ENCODE results near the gene ADAD1. TPM values are rescaled to one million over a fixed set of nuclear protein-coding genes. Genes with fewer than 3 reads are reported as not detected.

Gene ADAD1
- total and polyA plus RNA-seq, 5 donors from 2014 or later: not detected

GRCh38 chr4:122456231-122457116 lies 77.7 kb downstream of the ADAD1 start, which contains the start of gene IL2:
IL2 (minus strand) TSS chr4:122456725; CDS start chr4:122456440, 285 bp downstream.
- H3K27ac ChIP-seq (ENCODE audit: insufficient read depth, low read length, poor library complexity, severe bottlenecking): no peak within 1 kb of the TSS
- H3K4me3 ChIP-seq (ENCODE audit: low read depth, low read length): peak within 1 kb of the TSS; percentile 17
- ATAC-seq (ENCODE audit: low read depth in 2 of 2) (peak; percentile 37 to 53), DNase-seq (peak in 1 of 3 donors; percentile 5)
- H3K4me1 ChIP-seq (ENCODE audit: control insufficient read depth, insufficient read depth, low read length, poor library complexity, severe bottlenecking): peaks cover 18% of the 10 kb centered on the region
- H3K9me3 ChIP-seq (ENCODE audit: control insufficient read depth in 2 of 2, low read length in 2 of 2): no peaks in the 10 kb centered on the region
- Mint-ChIP-seq H3K4me1 (peaks cover 14 to 38% (median 30%) of the 10 kb centered on the region in 4 donors), H3K4me3 (peak within 1 kb of the TSS in 1 of 4 donors; percentile 41), H3K27me3 (peaks cover 4% of the 10 kb centered on the region), H3K9me3 (peaks cover 0 to 4% (median 0%) of the 10 kb centered on the region in 7 donors), H3K27ac (peak within 1 kb of the TSS; percentile 29 to 71 (median 29)), H3K36me3 (no peaks in the 10 kb centered on the region)
- no peaks in the 10 kb centered on the region for H3K36me3 ChIP-seq (ENCODE audit: control insufficient read depth, insufficient read depth, low read length)
- no peaks in the 10 kb centered on the region for H3K27me3 ChIP-seq (ENCODE audit: control insufficient read depth, insufficient read depth, low read length)

- no peaks in the 10 kb centered on the region for H3K36me3 Mint-ChIP-seq
- H3K9me3 ChIP-seq (ENCODE audit: control insufficient read depth in 2 of 2, low read length in 2 of 2): no peaks in the 10 kb centered on the region
- ATAC-seq (ENCODE audit: low read depth in 2 of 2) (peak; percentile 55 to 74), DNase-seq (peak in 1 of 3 donors; percentile 63)
- H3K4me1 ChIP-seq (ENCODE audit: control insufficient read depth, insufficient read depth, low read length, poor library complexity, severe bottlenecking): peaks cover 18% of the 10 kb centered on the region
- H3K27ac Mint-ChIP-seq: peak overlapping the region; percentile 72 to 90 (median 72)
- no peaks in the 10 kb centered on the region for H3K27me3 ChIP-seq (ENCODE audit: control insufficient read depth, insufficient read depth, low read length)
- H3K4me1 Mint-ChIP-seq: peaks cover 14 to 36% (median 28%) of the 10 kb centered on the region in 4 donors
- no peaks in the 10 kb centered on the region for H3K27me3 Mint-ChIP-seq
- peak overlapping the region; percentile 78 to 87 (median 82) for H3K4me3 Mint-ChIP-seq
- H3K36me3 ChIP-seq (ENCODE audit: control insufficient read depth, insufficient read depth, low read length): no peaks in the 10 kb centered on the region
- no peak overlapping the region for H3K27ac ChIP-seq (ENCODE audit: insufficient read depth, low read length, poor library complexity, severe bottlenecking)
- H3K9me3 Mint-ChIP-seq: peaks cover 0 to 5% (median 0%) of the 10 kb centered on the region in 7 donors
- peak overlapping the region; percentile 87 for H3K4me3 ChIP-seq (ENCODE audit: low read depth, low read length)
Measured at GRCh38 chr4:122458625-122459024, 79.8 kb downstream of the ADAD1 start.

GRCh38 chr4:122469457-122469856 lies 90.6 kb downstream of the ADAD1 start:
- H3K27me3 ChIP-seq (ENCODE audit: control insufficient read depth, insufficient read depth, low read length): no peaks in the 10 kb centered on the region
- Mint-ChIP-seq H3K27me3 (no peaks in the 10 kb centered on the region), H3K9me3 (peaks cover 2 to 6% (median 3%) of the 10 kb centered on the region in 7 donors), H3K27ac (no peak overlapping the region), H3K4me3 (no peak overlapping the region), H3K36me3 (no peaks in the 10 kb centered on the region), H3K4me1 (no peaks in the 10 kb centered on the region)
- H3K4me3 ChIP-seq (ENCODE audit: low read depth, low read length): no peak overlapping the region
- H3K36me3 ChIP-seq (ENCODE audit: control insufficient read depth, insufficient read depth, low read length): no peaks in the 10 kb centered on the region
- H3K4me1 ChIP-seq (ENCODE audit: control insufficient read depth, insufficient read depth, low read length, poor library complexity, severe bottlenecking): no peaks in the 10 kb centered on the region
- no peak for ATAC-seq (ENCODE audit: low read depth in 2 of 2)
- H3K9me3 ChIP-seq (ENCODE audit: control insufficient read depth in 2 of 2, low read length in 2 of 2): no peaks in the 10 kb centered on the region
- no peak for DNase-seq
- H3K27ac ChIP-seq (ENCODE audit: insufficient read depth, low read length, poor library complexity, severe bottlenecking): no peak overlapping the region

- Histone ChIP-seq H3K27me3 (ENCODE audit: control insufficient read depth, insufficient read depth, low read length) (peaks cover 2% of the 10 kb centered on the region), H3K4me1 (ENCODE audit: control insufficient read depth, insufficient read depth, low read length, poor library complexity, severe bottlenecking) (no peaks in the 10 kb centered on the region), H3K9me3 (ENCODE audit: control insufficient read depth in 2 of 2, low read length in 2 of 2) (no peaks in the 10 kb centered on the region), H3K36me3 (ENCODE audit: control insufficient read depth, insufficient read depth, low read length) (no peaks in the 10 kb centered on the region), H3K4me3 (ENCODE audit: low read depth, low read length) (no peak overlapping the region), H3K27ac (ENCODE audit: insufficient read depth, low read length, poor library complexity, severe bottlenecking) (no peak overlapping the region)
- ATAC-seq (ENCODE audit: low read depth in 2 of 2) (no peak), DNase-seq (no peak)
- H3K27ac Mint-ChIP-seq: no peak overlapping the region
- no peak overlapping the region for H3K4me3 Mint-ChIP-seq
- H3K27me3 Mint-ChIP-seq: peaks cover 2% of the 10 kb centered on the region
- H3K9me3 Mint-ChIP-seq: peaks cover 0 to 6% (median 3%) of the 10 kb centered on the region in 7 donors
- H3K36me3 Mint-ChIP-seq: no peaks in the 10 kb centered on the region
- H3K4me1 Mint-ChIP-seq: peaks cover 0 to 3% (median 0%) of the 10 kb centered on the region in 4 donors
Measured at GRCh38 chr4:122475233-122475632, 96.4 kb downstream of the ADAD1 start.

- H3K27me3 Mint-ChIP-seq: peaks cover 5% of the 10 kb centered on the region
- H3K9me3 Mint-ChIP-seq: peaks cover 0 to 6% (median 3%) of the 10 kb centered on the region in 7 donors
- DNase-seq (no peak), ATAC-seq (ENCODE audit: low read depth in 2 of 2) (no peak)
- no peak overlapping the region for H3K27ac Mint-ChIP-seq
- no peaks in the 10 kb centered on the region for H3K36me3 ChIP-seq (ENCODE audit: control insufficient read depth, insufficient read depth, low read length)
- no peaks in the 10 kb centered on the region for H3K36me3 Mint-ChIP-seq
- peaks cover 0 to 3% (median 0%) of the 10 kb centered on the region in 4 donors for H3K4me1 Mint-ChIP-seq
- no peak overlapping the region for H3K4me3 ChIP-seq (ENCODE audit: low read depth, low read length)
- no peak overlapping the region for H3K27ac ChIP-seq (ENCODE audit: insufficient read depth, low read length, poor library complexity, severe bottlenecking)
- peaks cover 2% of the 10 kb centered on the region for H3K27me3 ChIP-seq (ENCODE audit: control insufficient read depth, insufficient read depth, low read length)
- H3K4me3 Mint-ChIP-seq: no peak overlapping the region
- H3K4me1 ChIP-seq (ENCODE audit: control insufficient read depth, insufficient read depth, low read length, poor library complexity, severe bottlenecking): no peaks in the 10 kb centered on the region
- H3K9me3 ChIP-seq (ENCODE audit: control insufficient read depth in 2 of 2, low read length in 2 of 2): no peaks in the 10 kb centered on the region
Measured at GRCh38 chr4:122476126-122476525, 97.3 kb downstream of the ADAD1 start.

- no peak for ATAC-seq (ENCODE audit: low read depth in 2 of 2)
Measured at GRCh38 chr4:122476745-122477144, 97.9 kb downstream of the ADAD1 start.

More at GRCh38 chr4:122476745-122477144, 97.9 kb downstream of the ADAD1 start:
- no peaks in the 10 kb centered on the region for H3K36me3 ChIP-seq (ENCODE audit: control insufficient read depth, insufficient read depth, low read length)
- Mint-ChIP-seq H3K27ac (no peak overlapping the region), H3K27me3 (peaks cover 5% of the 10 kb centered on the region), H3K36me3 (no peaks in the 10 kb centered on the region), H3K4me3 (no peak overlapping the region), H3K9me3 (peaks cover 0 to 6% (median 3%) of the 10 kb centered on the region in 7 donors), H3K4me1 (peaks cover 0 to 3% (median 0%) of the 10 kb centered on the region in 4 donors)
- DNase-seq: no peak
- H3K9me3 ChIP-seq (ENCODE audit: control insufficient read depth in 2 of 2, low read length in 2 of 2): no peaks in the 10 kb centered on the region
- peaks cover 2% of the 10 kb centered on the region for H3K27me3 ChIP-seq (ENCODE audit: control insufficient read depth, insufficient read depth, low read length)
- no peaks in the 10 kb centered on the region for H3K4me1 ChIP-seq (ENCODE audit: control insufficient read depth, insufficient read depth, low read length, poor library complexity, severe bottlenecking)
- H3K27ac ChIP-seq (ENCODE audit: insufficient read depth, low read length, poor library complexity, severe bottlenecking): no peak overlapping the region
- H3K4me3 ChIP-seq (ENCODE audit: low read depth, low read length): no peak overlapping the region
